ENCODE results near the gene DCTPP1. TPM values are rescaled to one million over a fixed set of nuclear protein-coding genes. Genes with fewer than 3 reads are reported as not detected.

Gene DCTPP1
- total and polyA plus RNA-seq, 2 of the 13 experiments (the other 11 are each of a cell fraction or from before 2014, with no cell fraction given): 54.8 to 74.4 TPM

- no peak for TF ChIP-seq PPARG (CRISPR knock-in tag; conservative IDR thresholded peaks at IDR 0.05)
- TF ChIP-seq ELF3 (CRISPR knock-in tag; IDR thresholded peaks at IDR 0.05): no peak
- no peak for TF ChIP-seq REPIN1 (CRISPR knock-in tag; IDR thresholded peaks at IDR 0.05; ENCODE audit: borderline replicate concordance, low read depth)
- no peak for TF ChIP-seq NFKB2 (CRISPR knock-in tag; IDR thresholded peaks at IDR 0.05; ENCODE audit: borderline replicate concordance)
- no peak for TF ChIP-seq EHMT2 (IDR thresholded peaks at IDR 0.05; ENCODE audit: borderline replicate concordance, low read depth, low read length)
- 0 out of 2 replicates have a peak, but pooled peaks have one; percentile 2 for TF ChIP-seq ZNF749 (CRISPR knock-in tag; IDR thresholded peaks at IDR 0.05; ENCODE audit: borderline replicate concordance)
- TF ChIP-seq SOX13 (IDR thresholded peaks at IDR 0.05): no peak; the same call in 1 of the 2 replicates
- TF ChIP-seq SOX13 (CRISPR knock-in tag; conservative IDR thresholded peaks at IDR 0.05 in 1 of 2, IDR thresholded peaks at IDR 0.05 in 1 of 2): no peak
- TF ChIP-seq GABPB1 (CRISPR knock-in tag; IDR thresholded peaks at IDR 0.05): no peak
- TF ChIP-seq CSRNP1 (CRISPR knock-in tag; IDR thresholded peaks at IDR 0.05): peak; percentile 37; the same call in 1 of the 2 replicates
- no peak for TF ChIP-seq THAP7 (CRISPR knock-in tag; IDR thresholded peaks at IDR 0.05)
- no peak for TF ChIP-seq ZNF724P (CRISPR knock-in tag; IDR thresholded peaks at IDR 0.05; ENCODE audit: borderline replicate concordance)
- peak; percentile 91 for TF ChIP-seq GMEB2 (CRISPR knock-in tag; IDR thresholded peaks at IDR 0.05; ENCODE audit: low read depth)
- TF ChIP-seq ZNF18 (CRISPR knock-in tag; IDR thresholded peaks at IDR 0.05; ENCODE audit: insufficient replicate concordance): no peak
- no peak; the same call in 1 of the 2 replicates for TF ChIP-seq ZNF792 (CRISPR knock-in tag; IDR thresholded peaks at IDR 0.05)
- no peak for TF ChIP-seq ZNF264 (CRISPR knock-in tag; IDR thresholded peaks at IDR 0.05)
- no peak for TF ChIP-seq GRHL1 (CRISPR knock-in tag; conservative IDR thresholded peaks at IDR 0.05)
- no peak for TF ChIP-seq SPEN (CRISPR knock-in tag; IDR thresholded peaks at IDR 0.05; ENCODE audit: low read depth)
- no peak for TF ChIP-seq NR3C1 (CRISPR knock-in tag; IDR thresholded peaks at IDR 0.05)
- TF ChIP-seq ZNF674 (CRISPR knock-in tag; IDR thresholded peaks at IDR 0.05; ENCODE audit: low read depth): peak; percentile 78; the same call in 1 of the 2 replicates
- no peak for TF ChIP-seq ZNF3 (CRISPR knock-in tag; IDR thresholded peaks at IDR 0.05)
- no peak for TF ChIP-seq KDM3A (CRISPR knock-in tag; IDR thresholded peaks at IDR 0.05; ENCODE audit: low read depth)
- no peak for TF ChIP-seq MTERF4 (CRISPR knock-in tag; IDR thresholded peaks at IDR 0.05)
Observed at GRCh38 chr16:30377812-30378235, 52.0 kb downstream of the DCTPP1 start (continued).

All from HepG2 (cell line).